Prostate gland (tissue), 2 donors: ENCODE results near the gene FBXO48. TPM values are rescaled to one million over a fixed set of nuclear protein-coding genes. Genes with fewer than 3 reads are reported as not detected.

Source experiments
- DNase-seq: peaks from one replicate; pipeline ENCODE4 v3.0.0-alpha.2; 2019; ENCODE audit warnings: low spot score
- H3K27ac ChIP-seq, 2 donors: fragments of 200-600 bp; sonication (generic); 2 replicates each; pipeline ENCODE4 v1.5.1; 2017 to 2019
- H3K27me3 ChIP-seq: fragments of 200-600 bp; sonication (generic); replicated peaks from 2 replicates; pipeline ENCODE4 v1.5.1; 2019; ENCODE audit not compliant: insufficient read depth
- H3K36me3 ChIP-seq, 2 donors: fragments of 200-600 bp; sonication (generic); 1 replicate in 1 of 2; 2 replicates in 1 of 2; pipeline versions ENCODE4 v1.5.1 to v1.8.1; 2017 to 2019
- H3K4me1 ChIP-seq: fragments of 200-600 bp; sonication (generic); replicated peaks from 2 replicates; pipeline ENCODE4 v1.5.1; 2019
- H3K4me3 ChIP-seq, 2 donors: fragments of 200-600 bp; sonication (generic); 2 replicates each; pipeline ENCODE4 v1.5.1; 2017 to 2019
- H3K9me3 ChIP-seq: fragments of 200-600 bp; sonication (generic); 2 replicates; pipeline ENCODE4 v1.5.1; 2017
- POLR2A ChIP-seq: fragments of 450-650 bp; IDR thresholded peaks from one replicate; pipeline ENCODE4 v1.6.1; 2016; ENCODE audit warnings: antibody characterized with exemption, mild to moderate bottlenecking
- POLR2AphosphoS5 ChIP-seq: sonication (generic); formaldehyde crosslinking; IDR thresholded peaks from one replicate; pipeline ENCODE4 v1.6.1; 2017; ENCODE audit warnings: antibody characterized with exemption
- WGBS: methylation state at CpG from one replicate; pipeline ENCODE4 v1.1.5; 2018; 5-methylcytosine and 5-hydroxymethylcytosine counted together
- intact Hi-C: fragments of 100-400 bp; cut with DNase I; formaldehyde crosslinking; loops from one replicate; pipeline ENCODE4 v1.14.2; 2022
- total RNA-seq, 2 donors: library from RNA; depleted of rRNA; stranded (reverse); fragments of >200 nt; gene quantifications; one replicate each; pipeline ENCODE4 v1.1.0, GENCODE V29; 2016
- TF ChIP-seq, protein P1 (sequence below), 4 experiments: fragments of 200-600 bp in 2 of 4; fragments of 450-650 bp in 2 of 4; sonication (generic) in 2 of 4; IDR thresholded peaks; 1 replicate in 3 of 4; 2 replicates in 1 of 4; pipeline ENCODE4 v1.5.1; 2016 to 2019; ENCODE audit warnings: antibody characterized with exemption in 4 of 4, mild to moderate bottlenecking in 2 of 4, moderate library complexity in 2 of 4

The FBXO48 gene
- total RNA-seq, 2 donors from 2014 or later: 0.77 to 0.85 TPM

GRCh38 chr2:68471385-68471784, 4.3 kb upstream of the FBXO48 start:
- no peaks in the 10 kb centered on the region for H3K9me3 ChIP-seq
- no peaks in the 10 kb centered on the region for H3K27me3 ChIP-seq
- 97% methylated on average over 2 of the region's 2 CpGs for WGBS
- H3K4me3 ChIP-seq: no peak overlapping the region
- TF ChIP-seq POLR2AphosphoS5 (no peak), POLR2A (no peak)
- TF ChIP-seq, protein P1, sequence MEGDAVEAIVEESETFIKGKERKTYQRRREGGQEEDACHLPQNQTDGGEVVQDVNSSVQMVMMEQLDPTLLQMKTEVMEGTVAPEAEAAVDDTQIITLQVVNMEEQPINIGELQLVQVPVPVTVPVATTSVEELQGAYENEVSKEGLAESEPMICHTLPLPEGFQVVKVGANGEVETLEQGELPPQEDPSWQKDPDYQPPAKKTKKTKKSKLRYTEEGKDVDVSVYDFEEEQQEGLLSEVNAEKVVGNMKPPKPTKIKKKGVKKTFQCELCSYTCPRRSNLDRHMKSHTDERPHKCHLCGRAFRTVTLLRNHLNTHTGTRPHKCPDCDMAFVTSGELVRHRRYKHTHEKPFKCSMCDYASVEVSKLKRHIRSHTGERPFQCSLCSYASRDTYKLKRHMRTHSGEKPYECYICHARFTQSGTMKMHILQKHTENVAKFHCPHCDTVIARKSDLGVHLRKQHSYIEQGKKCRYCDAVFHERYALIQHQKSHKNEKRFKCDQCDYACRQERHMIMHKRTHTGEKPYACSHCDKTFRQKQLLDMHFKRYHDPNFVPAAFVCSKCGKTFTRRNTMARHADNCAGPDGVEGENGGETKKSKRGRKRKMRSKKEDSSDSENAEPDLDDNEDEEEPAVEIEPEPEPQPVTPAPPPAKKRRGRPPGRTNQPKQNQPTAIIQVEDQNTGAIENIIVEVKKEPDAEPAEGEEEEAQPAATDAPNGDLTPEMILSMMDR (IDR thresholded peaks at IDR 0.05): no peak
- intact Hi-C loops: no loop called here
- H3K27ac ChIP-seq: no peak overlapping the region
- no peaks in the 10 kb centered on the region for H3K4me1 ChIP-seq
- no peaks in the 10 kb centered on the region for H3K36me3 ChIP-seq
- no peak for DNase-seq

DNA sequence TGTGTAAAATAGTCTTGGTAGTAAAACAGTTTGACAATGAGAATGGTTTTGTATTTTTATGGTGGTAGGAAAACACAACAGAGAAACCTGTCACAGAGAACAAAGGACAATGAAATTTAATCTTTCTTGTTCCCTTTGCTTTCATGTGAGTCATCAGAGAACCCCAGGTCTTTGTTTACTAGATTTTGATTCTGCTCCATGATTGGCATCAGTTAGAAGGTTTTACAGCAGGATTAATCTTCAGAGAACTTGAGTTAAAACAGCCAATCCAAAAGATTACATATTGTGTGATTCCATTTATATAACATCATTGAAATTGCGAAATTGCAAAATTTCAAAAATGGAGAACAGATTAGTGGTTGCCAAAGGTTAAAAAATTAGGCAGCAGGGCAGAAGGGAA, 2.8 kb upstream of the FBXO48 start:
- Histone ChIP-seq H3K27ac (no peak overlapping the region), H3K9me3 (no peaks in the 10 kb centered on the region), H3K4me1 (peaks cover 3% of the 10 kb centered on the region), H3K36me3 (no peaks in the 10 kb centered on the region), H3K27me3 (no peaks in the 10 kb centered on the region), H3K4me3 (no peak overlapping the region)
- intact Hi-C loops: no loop called here
- 58% methylated on average over 1 of the region's 1 CpG for WGBS
- TF ChIP-seq, protein P1 (IDR thresholded peaks at IDR 0.05): no peak
- TF ChIP-seq POLR2AphosphoS5 (no peak), POLR2A (no peak)
- no peak for DNase-seq

GRCh38 chr2:68468801-68469200, 1.7 kb upstream of the FBXO48 start:
- Histone ChIP-seq H3K9me3 (no peaks in the 10 kb centered on the region), H3K27me3 (no peaks in the 10 kb centered on the region), H3K27ac (no peak overlapping the region), H3K4me1 (peaks cover 3% of the 10 kb centered on the region), H3K36me3 (no peaks in the 10 kb centered on the region), H3K4me3 (no peak overlapping the region)
- DNase-seq: no peak
- TF ChIP-seq POLR2AphosphoS5 (no peak), POLR2A (no peak)
- TF ChIP-seq, protein P1 (IDR thresholded peaks at IDR 0.05): no peak
- 70% methylated on average over 2 of the region's 2 CpGs for WGBS
- intact Hi-C loops: no loop called here

DNA sequence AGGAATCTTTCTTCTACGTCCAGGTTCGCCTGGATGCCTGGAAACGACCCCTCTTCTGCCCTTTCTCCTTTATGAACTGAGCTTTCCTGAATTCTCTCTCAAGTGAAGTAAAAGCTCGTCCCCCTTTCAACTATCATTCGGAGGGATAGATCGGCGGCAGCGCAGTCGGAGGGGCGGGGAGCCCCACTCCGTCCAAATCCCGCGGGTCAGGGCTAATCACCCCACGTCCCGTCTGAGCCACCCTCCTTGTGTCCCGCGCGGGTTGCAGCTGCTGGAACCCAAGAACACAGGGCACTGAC, 367 bp downstream of the FBXO48 start:
- under 1% methylated on average over 18 of the region's 18 CpGs for WGBS
- no peak for DNase-seq
- TF ChIP-seq POLR2A: no peak
- TF ChIP-seq POLR2AphosphoS5: no peak
- TF ChIP-seq, protein P1 (IDR thresholded peaks at IDR 0.05): no peak
- peak overlapping the region; percentile 83 to 89 for H3K27ac ChIP-seq
- no peaks in the 10 kb centered on the region for H3K9me3 ChIP-seq
- intact Hi-C loops: no loop called here
- H3K27me3 ChIP-seq: no peaks in the 10 kb centered on the region
- H3K36me3 ChIP-seq: no peaks in the 10 kb centered on the region
- H3K4me3 ChIP-seq: peak overlapping the region; percentile 56 to 69
- H3K4me1 ChIP-seq: peaks cover 3% of the 10 kb centered on the region

- Histone ChIP-seq H3K9me3 (no peaks in the 10 kb centered on the region), H3K4me1 (peaks cover 3% of the 10 kb centered on the region), H3K27me3 (no peaks in the 10 kb centered on the region), H3K27ac (peak overlapping the region; percentile 83 to 89), H3K4me3 (peak overlapping the region; percentile 56 to 69), H3K36me3 (no peaks in the 10 kb centered on the region)
- DNase-seq: peak; percentile 10
- intact Hi-C loops: no loop called here
- WGBS: 7% methylated on average over 11 of the region's 11 CpGs
- TF ChIP-seq, protein P1 (IDR thresholded peaks at IDR 0.05): peak in 1 of 4 experiments; percentile 19
- no peak for TF ChIP-seq POLR2A
Measured at GRCh38 chr2:68466361-68466777, 725 bp downstream of the FBXO48 start.
